ENCODE data around the gene KRTAP19-5.

Gene KRTAP19-5

GRCh38 chr21:30479259-30479658 is 22.7 kb downstream of the KRTAP19-5 start:
- Histone ChIP-seq H3K4me2 (ENCODE audit: low read depth, low read length) (no peak overlapping the region), H3K9me2 (replicated peaks; ENCODE audit: insufficient read depth, low read length) (no peaks in the 10 kb centered on the region), H3K9ac (ENCODE audit: low read length) (no peak overlapping the region), H3K27me3 (replicated peaks; ENCODE audit: insufficient read depth, low read length) (no peaks in the 10 kb centered on the region), H3K9me3 (replicated peaks; ENCODE audit: insufficient read depth, low read length) (no peaks in the 10 kb centered on the region), H3F3A (ENCODE audit: insufficient read depth, low read length) (no peaks in the 10 kb centered on the region), H3K4me3 (ENCODE audit: low read length) (no peak overlapping the region), H3K79me2 (ENCODE audit: low read length) (no peaks in the 10 kb centered on the region), H3K4me1 (ENCODE audit: low read length) (no peaks in the 10 kb centered on the region), H2AFZ (ENCODE audit: low read length) (no peak overlapping the region), H3K27ac (ENCODE audit: low read length) (no peak overlapping the region), H4K20me1 (ENCODE audit: insufficient read depth, low read length) (no peaks in the 10 kb centered on the region), H3K36me3 (replicated peaks; ENCODE audit: insufficient read depth, low read length) (no peaks in the 10 kb centered on the region)
- TF ChIP-seq CTCF (IDR thresholded peaks at IDR 0.05; ENCODE audit: low read length) (no peak), EZH2phosphoT487 (IDR thresholded peaks at IDR 0.05; ENCODE audit: low read length) (no peak), EZH2 (optimal IDR thresholded peaks at IDR 0.05; ENCODE audit: low read depth, low read length) (no peak)
- DNase-seq: no peak

DNA sequence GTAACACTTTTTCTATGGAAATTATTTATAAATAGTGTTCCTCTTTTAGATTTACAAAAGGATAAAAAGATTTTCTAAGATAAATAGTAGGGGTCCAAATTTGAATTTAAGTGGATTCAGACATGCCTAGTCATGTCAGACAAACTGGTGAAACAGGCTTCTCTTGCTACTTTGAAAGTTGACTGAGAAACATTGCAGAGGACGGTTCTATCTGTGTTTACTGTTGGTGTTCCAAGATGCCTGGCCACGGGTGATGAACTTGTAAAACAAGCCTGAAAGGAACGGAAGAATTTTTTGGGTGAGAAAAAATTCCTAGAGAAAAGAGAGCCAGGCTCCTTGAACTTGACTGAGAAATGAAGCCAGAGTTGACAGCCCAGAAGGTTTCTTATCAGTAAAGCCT is 23.9 kb downstream of the KRTAP19-5 start:
- Histone ChIP-seq H3K27me3 (replicated peaks; ENCODE audit: insufficient read depth, low read length) (no peaks in the 10 kb centered on the region), H3K4me2 (ENCODE audit: low read depth, low read length) (no peak overlapping the region), H3K4me3 (ENCODE audit: low read length) (no peak overlapping the region), H3K9me2 (replicated peaks; ENCODE audit: insufficient read depth, low read length) (no peaks in the 10 kb centered on the region), H4K20me1 (ENCODE audit: insufficient read depth, low read length) (no peaks in the 10 kb centered on the region), H3K9ac (ENCODE audit: low read length) (no peak overlapping the region), H3K27ac (ENCODE audit: low read length) (no peak overlapping the region), H3K4me1 (ENCODE audit: low read length) (no peaks in the 10 kb centered on the region), H3K36me3 (replicated peaks; ENCODE audit: insufficient read depth, low read length) (no peaks in the 10 kb centered on the region), H3F3A (ENCODE audit: insufficient read depth, low read length) (no peaks in the 10 kb centered on the region), H3K9me3 (replicated peaks; ENCODE audit: insufficient read depth, low read length) (no peaks in the 10 kb centered on the region), H3K79me2 (ENCODE audit: low read length) (no peaks in the 10 kb centered on the region), H2AFZ (ENCODE audit: low read length) (no peak overlapping the region)
- no peak for TF ChIP-seq CTCF (IDR thresholded peaks at IDR 0.05; ENCODE audit: low read length)
- no peak for TF ChIP-seq EZH2phosphoT487 (IDR thresholded peaks at IDR 0.05; ENCODE audit: low read length)
- TF ChIP-seq EZH2 (optimal IDR thresholded peaks at IDR 0.05; ENCODE audit: low read depth, low read length): no peak
- no peak for DNase-seq

GRCh38 chr21:30468900-30469714 is 32.8 kb downstream of the KRTAP19-5 start:
- H3K27me3 ChIP-seq (replicated peaks; ENCODE audit: insufficient read depth, low read length): no peaks in the 10 kb centered on the region
- no peaks in the 10 kb centered on the region for H3K9me3 ChIP-seq (replicated peaks; ENCODE audit: insufficient read depth, low read length)
- no peak overlapping the region for H3K4me3 ChIP-seq (ENCODE audit: low read length)
- H2AFZ ChIP-seq (ENCODE audit: low read length): no peak overlapping the region
- no peak for TF ChIP-seq EZH2phosphoT487 (IDR thresholded peaks at IDR 0.05; ENCODE audit: low read length)
- TF ChIP-seq EZH2 (optimal IDR thresholded peaks at IDR 0.05; ENCODE audit: low read depth, low read length): no peak
- no peak for TF ChIP-seq CTCF (IDR thresholded peaks at IDR 0.05; ENCODE audit: low read length)
- no peaks in the 10 kb centered on the region for H3K36me3 ChIP-seq (replicated peaks; ENCODE audit: insufficient read depth, low read length)
- no peaks in the 10 kb centered on the region for H3K79me2 ChIP-seq (ENCODE audit: low read length)
- no peak overlapping the region for H3K9ac ChIP-seq (ENCODE audit: low read length)
- no peaks in the 10 kb centered on the region for H4K20me1 ChIP-seq (ENCODE audit: insufficient read depth, low read length)
- no peaks in the 10 kb centered on the region for H3K9me2 ChIP-seq (replicated peaks; ENCODE audit: insufficient read depth, low read length)
- H3K4me1 ChIP-seq (ENCODE audit: low read length): no peaks in the 10 kb centered on the region
- no peak for DNase-seq
- H3K27ac ChIP-seq (ENCODE audit: low read length): no peak overlapping the region
- no peaks in the 10 kb centered on the region for H3F3A ChIP-seq (ENCODE audit: insufficient read depth, low read length)
- no peak overlapping the region for H3K4me2 ChIP-seq (ENCODE audit: low read depth, low read length)
